GM15510 (cell line): ENCODE measurements around the gene HS3ST2.

Experiments used
- POLR2A ChIP-seq: IDR thresholded peaks from 3 replicates; pipeline ENCODE4 v1.6.1; 2011; ENCODE audit warnings: borderline replicate concordance; ENCODE audit not compliant: insufficient read length; ENCODE audit errors: extremely low read depth

Gene HS3ST2

DNA sequence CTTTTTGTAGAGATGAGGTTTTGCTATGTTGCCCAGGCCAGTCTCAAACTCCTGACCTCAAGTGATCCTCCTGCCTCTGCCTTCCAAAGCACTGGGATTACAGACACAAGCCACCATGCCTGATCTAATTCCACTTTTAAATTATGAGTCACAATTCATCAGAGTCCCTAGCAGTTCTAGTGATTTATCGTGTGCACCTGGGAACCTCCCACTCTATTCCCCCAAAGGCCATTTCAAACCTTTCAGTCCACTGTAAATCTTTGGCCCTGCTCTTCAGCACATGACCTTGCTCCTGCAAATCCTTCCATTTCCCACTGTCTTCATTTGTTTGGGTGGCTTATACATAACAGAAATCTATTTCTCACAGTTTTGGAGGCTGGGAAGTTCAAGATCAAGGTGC, 73.0 kb downstream of the HS3ST2 start:
- no peak for TF ChIP-seq POLR2A

GRCh38 chr16:22887445-22887844, 73.5 kb downstream of the HS3ST2 start:
- no peak for TF ChIP-seq POLR2A

- TF ChIP-seq POLR2A = no peak
These were observed 74.8 kb downstream of the HS3ST2 start for GRCh38 chr16:22888791-22889190.

- no peak for TF ChIP-seq POLR2A
These were observed 77.0 kb downstream of the HS3ST2 start for GRCh38 chr16:22890976-22891375.

DNA sequence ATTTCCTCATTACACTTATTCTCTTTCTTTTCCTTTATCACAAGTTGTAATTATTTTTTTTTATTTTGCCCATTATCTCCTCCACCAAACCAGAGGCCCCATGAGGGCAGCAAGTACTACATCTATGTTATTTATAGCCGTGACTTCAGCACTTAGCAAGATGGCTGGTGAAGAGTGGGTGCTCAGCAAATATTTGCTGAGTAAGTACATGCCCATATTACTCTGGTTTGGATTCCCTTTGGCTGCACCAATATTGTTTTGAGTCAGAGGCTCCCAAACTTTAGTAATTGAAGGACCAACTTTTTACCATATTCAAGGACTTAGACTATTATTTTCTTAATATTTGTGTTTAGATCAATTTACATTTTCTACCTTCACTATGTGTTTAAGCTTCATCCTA, 83.2 kb downstream of the HS3ST2 start:
- TF ChIP-seq POLR2A = no peak

GRCh38 chr16:22898131-22898530, 84.2 kb downstream of the HS3ST2 start:
- TF ChIP-seq POLR2A = no peak

DNA sequence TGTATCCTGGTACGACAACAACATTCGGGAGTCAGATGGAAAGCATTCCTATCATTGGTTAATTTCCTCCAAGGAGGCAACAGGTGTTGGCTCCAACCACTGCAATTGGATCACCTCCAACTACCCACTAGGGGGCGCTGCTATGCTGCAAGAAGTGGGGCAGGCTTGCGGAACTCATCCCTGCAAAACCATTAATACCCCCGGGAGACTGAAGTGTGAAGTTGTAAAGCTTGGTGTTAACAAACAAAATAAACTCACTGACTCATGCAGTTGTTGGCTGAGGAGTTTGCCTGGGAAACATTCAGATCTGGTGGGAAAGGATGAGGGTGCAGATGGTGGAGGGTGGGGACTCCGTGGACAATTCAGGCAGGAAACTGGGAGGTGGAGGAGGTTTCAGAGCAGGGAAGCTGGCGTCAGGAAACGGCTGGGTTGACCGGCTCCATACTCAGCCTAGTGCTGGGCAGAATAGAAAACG, 84.9 kb downstream of the HS3ST2 start:
- TF ChIP-seq POLR2A = no peak

DNA sequence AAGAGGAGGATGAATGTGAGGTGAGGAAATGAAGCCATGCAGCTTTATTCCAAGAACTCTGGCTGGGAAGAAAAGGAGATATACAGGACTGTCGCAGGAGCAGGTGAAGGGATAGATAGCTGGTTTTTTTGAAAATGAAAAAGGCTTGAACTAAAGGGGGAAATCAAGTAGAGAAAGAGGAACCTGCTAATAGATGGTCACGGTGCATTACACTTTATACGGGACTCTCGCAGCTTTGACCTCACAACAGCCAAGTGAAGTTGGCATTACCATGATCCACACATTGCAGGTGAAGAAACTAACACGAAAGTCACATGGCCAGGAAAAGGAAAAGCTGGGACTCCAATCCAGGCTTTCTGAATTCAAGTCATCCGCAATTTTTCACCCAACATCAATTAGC, 86.9 kb downstream of the HS3ST2 start:
- no peak for TF ChIP-seq POLR2A

DNA sequence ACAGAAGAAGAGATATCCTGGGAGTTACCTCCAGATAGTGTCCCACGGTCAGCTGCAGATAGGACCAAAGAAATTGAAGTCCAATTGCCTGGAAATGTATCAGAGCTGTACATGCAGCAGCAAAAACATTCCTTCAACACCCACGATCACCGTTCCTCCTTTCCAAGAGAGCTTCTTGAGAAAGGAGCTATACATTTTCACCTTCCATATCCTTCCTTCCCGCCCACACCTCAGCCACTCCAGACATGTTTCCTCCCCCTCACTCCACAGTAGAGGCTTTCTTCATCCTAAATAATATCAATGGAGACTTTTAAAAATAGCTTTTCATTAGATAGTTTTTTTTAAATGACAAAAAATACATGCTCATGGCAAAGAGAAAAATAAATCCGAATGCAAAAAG, 87.6 kb downstream of the HS3ST2 start:
- TF ChIP-seq POLR2A = no peak

DNA sequence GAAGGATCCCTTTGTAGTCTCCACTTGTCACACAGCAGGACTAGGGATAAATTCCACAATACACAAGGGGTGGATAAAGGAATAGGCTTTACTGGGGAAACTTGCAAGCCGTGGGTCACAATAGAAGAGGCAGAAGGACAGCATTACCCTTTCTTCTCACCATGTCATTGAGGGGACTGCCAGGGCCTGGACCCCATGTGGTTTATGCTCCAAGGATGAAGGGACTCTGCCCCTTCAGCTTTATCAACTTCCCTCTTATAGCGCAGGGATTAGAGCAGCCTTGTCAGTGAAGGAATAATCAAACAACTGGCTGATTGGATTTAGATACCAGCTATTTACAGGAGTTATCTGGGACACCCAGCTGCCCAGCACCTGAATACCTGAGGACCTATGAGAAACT, 89.8 kb downstream of the HS3ST2 start:
- no peak for TF ChIP-seq POLR2A

DNA sequence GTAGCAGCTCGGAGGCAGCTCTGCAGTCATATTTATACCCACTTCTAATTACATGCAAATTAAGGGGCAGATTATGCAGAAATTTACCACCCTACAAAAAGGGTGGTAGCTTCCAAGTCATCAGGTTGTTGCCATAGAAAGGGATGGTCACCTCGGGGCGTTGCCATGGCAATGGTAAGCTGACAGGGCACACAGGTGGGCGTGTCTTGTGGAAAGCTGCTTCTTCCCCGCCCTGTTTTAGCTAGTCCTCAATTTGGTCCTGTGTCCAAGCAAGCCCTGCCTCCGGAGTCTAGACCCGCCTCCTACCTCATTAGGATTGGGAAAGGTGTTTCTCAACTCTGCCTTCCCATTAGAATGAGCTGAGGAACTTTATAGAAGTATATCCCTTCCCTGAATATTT, 98.7 kb downstream of the HS3ST2 start:
- no peak for TF ChIP-seq POLR2A

GRCh38 chr16:22915003-22915402, 101.0 kb downstream of the HS3ST2 start:
- no peak for TF ChIP-seq POLR2A

- no peak for TF ChIP-seq POLR2A
These were observed 109.5 kb downstream of the HS3ST2 start for GRCh38 chr16:22923491-22923890.

- no peak for TF ChIP-seq POLR2A
These were observed 110.5 kb downstream of the HS3ST2 start for GRCh38 chr16:22924492-22924891.

- TF ChIP-seq POLR2A = no peak
These were observed 112.3 kb downstream of the HS3ST2 start for GRCh38 chr16:22926105-22926751.

DNA sequence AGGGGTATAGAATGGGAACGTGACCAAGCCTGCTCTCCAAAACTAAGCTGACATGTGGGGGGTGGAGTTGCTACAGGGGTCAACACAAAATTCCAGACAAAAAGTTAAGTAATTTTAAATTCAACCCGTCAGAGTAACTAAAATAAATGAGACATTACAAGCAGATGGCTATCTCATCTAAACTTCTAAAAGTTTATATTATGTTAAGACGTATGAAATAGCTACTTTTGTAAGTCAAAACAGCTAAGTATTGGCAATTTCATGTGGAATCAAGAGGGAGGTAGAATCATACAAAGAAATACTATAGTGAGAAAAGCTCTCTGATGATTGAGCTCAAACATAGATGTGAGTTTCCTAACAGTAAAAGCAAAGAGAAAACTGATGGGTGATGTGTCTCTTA, 113.3 kb downstream of the HS3ST2 start:
- no peak for TF ChIP-seq POLR2A

GRCh38 chr16:22928882-22929435, 115.0 kb downstream of the HS3ST2 start:
- TF ChIP-seq POLR2A = no peak

- TF ChIP-seq POLR2A = no peak
These were observed 115.5 kb downstream of the HS3ST2 start for GRCh38 chr16:22929461-22929860.
